HuH-7 (cell line): ENCODE results near the gene DOC2B.

Experiments used
- DNase-seq: peaks from one replicate; pipeline ENCODE4 v3.0.0; 2011; ENCODE audit warnings: low spot score

DOC2B gene

GRCh38 chr17:162689-163088, 18.8 kb downstream of the DOC2B start:
- DNase-seq = no peak

GRCh38 chr17:161481-161880, 20.0 kb downstream of the DOC2B start:
- DNase-seq = no peak

GRCh38 chr17:160336-160735, 21.1 kb downstream of the DOC2B start:
- DNase-seq = no peak

DNA sequence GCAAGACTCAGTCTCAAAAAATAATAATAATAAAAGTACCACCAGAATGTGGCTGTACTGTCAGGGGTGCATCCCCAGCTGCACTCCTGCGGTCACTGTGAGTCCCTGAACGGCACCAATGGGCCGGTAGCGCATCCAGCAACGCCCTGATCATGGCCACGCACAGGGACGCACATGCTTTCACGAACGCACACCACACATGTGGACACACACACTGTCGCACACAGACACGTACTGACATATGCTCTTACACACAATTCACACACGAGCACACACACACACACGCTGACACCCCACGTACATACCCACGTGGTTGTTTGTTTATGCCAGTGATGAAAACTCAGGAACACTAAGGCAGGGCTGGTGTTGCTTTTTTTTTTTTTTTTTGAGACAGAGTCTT, 21.8 kb downstream of the DOC2B start:
- DNase-seq = no peak

DNA sequence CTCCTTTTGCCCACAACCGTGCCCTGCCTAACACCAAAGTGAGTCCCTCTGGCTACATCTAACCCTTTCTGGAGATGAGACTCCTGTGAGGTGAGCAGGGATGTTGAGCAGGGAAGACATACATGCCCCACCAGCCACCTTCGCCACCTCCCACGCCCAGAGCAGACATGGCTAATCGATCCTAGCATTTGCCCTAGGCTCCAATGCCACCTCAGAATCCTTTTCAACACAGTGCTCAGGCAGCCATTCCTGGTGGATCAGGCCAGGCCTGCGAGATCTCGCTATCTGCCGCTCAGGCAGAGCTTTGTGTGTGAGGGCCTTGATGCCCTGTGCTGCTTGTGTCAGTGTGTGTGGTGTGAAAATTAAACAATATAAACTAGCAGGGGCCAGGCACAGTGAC, 23.1 kb downstream of the DOC2B start:
- DNase-seq = no peak

DNA sequence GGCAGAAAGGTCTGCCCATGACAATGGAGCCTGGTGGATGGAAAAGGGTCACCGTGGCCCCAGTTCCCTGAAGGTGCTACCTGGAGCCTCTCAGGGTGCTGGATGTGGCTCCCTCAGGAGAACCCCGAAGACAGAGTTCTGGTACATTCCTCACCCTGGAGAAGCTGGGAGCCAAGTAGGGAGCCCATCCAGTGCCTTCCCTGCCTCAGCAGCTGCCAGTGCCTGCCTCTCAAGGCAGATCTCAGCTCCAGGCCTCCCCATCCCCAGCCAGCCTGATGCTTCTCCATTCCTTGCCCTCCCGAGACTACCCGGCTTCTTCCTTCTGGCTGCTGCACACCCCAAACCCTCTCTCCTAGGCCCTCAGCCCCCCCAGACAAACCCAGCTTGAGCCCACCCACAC, 23.5 kb downstream of the DOC2B start:
- DNase-seq = no peak

GRCh38 chr17:156946-157345, 24.5 kb downstream of the DOC2B start:
- no peak for DNase-seq

DNA sequence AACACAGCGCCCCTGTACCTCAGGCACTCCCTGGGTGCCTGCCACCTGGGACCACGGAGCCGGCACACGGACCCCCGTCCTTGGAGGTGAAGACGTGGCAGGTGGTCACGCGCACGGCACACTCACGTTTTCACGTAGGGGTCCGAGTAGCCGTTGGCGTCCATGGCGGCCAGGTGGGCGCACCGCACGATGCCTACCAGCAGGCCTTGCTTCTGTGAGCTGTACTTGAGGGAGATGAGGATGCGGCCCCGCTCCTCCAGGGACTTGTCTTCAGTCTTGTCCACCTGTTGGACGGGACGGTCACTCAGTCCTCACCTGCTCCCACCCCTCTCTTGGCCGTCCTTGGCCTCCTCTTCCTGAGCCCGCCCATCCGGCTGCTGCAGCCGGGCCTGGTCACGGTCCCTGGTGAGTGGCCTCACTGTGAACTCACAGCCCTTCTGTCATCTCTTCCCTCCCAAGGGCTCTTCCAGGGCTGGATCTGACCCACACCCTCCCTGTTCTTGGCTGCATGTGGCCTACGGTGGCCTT, 25.3 kb downstream of the DOC2B start:
- DNase-seq = no peak

DNA sequence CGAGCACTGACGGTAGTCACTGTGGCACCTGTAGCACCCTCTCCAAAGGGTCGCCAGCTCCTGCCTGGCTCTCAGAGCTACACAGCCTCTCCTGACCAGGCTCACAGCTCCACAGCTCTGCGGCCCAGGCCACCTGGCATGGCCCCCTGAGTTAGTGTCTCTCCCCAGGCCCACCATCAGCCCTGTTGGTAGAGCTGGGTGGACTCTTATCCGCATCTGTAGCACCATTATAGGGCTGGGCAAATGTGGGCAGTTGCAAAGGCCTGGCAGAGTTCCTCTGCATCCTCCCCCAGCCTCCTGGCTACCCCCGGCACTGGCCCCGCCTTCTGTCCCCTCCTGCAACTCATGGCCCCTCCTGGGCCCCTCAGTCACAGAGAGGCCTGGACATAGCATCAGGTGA, 25.9 kb downstream of the DOC2B start:
- no peak for DNase-seq

DNA sequence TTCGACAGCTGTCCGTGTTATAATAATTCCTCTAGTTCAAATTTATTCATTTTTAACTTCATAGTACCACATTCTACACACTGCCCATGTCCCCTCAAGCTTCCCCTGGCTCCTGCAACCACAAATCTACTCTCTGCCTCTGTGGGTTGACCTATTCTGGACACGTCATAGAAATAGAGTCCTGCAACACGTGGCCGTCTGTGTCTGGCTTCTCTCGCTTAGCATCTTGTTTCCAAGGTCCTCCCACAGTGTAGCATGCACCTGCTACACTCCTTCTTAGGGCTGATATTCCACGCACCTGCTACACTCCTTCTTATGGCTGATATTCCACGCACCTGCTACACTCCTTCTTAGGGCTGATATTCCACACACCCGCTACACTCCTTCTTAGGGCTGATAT, 27.6 kb downstream of the DOC2B start:
- DNase-seq = no peak

GRCh38 chr17:152860-153420, 28.5 kb downstream of the DOC2B start:
- no peak for DNase-seq

- no peak for DNase-seq
Measured at GRCh38 chr17:151886-152859, 29.3 kb downstream of the DOC2B start.

- no peak for DNase-seq
Measured at GRCh38 chr17:151004-151403, 30.4 kb downstream of the DOC2B start.

DNA sequence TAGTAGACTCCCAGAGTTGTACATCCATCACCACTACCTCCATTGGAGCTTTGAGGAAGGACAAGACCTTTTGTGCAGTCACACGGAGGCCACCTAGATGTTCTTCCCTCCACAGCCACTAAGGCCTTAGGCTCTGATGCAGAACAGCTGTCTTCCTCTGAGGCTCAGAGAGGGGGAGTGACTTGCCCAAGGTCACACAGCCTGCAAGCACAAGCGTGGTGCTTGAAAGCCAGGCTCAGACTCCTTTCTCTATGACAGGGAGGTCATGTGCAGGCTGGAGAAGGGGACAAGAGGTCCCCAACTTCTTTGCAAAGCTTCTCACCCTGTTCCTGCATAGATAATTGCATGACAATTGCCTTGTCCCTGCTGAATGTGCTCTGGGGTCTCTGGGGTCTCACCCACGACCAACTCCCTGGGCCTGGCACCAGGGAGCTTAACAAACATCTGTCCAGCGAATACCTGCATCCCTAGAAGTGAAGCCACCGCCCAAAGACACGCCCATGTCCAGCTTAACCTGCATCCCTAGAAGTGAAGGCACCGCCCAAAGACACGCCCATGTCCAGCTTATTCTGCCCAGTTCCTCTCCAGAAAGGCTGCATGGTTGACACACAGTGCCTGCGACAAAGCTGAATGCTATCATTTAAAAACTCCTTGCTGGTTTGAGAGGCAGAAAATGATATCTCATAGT, 31.4 kb downstream of the DOC2B start:
- DNase-seq = no peak

GRCh38 chr17:149231-149630, 32.2 kb downstream of the DOC2B start:
- DNase-seq = no peak

- no peak for DNase-seq
Measured at GRCh38 chr17:148757-149156, 32.7 kb downstream of the DOC2B start.

DNA sequence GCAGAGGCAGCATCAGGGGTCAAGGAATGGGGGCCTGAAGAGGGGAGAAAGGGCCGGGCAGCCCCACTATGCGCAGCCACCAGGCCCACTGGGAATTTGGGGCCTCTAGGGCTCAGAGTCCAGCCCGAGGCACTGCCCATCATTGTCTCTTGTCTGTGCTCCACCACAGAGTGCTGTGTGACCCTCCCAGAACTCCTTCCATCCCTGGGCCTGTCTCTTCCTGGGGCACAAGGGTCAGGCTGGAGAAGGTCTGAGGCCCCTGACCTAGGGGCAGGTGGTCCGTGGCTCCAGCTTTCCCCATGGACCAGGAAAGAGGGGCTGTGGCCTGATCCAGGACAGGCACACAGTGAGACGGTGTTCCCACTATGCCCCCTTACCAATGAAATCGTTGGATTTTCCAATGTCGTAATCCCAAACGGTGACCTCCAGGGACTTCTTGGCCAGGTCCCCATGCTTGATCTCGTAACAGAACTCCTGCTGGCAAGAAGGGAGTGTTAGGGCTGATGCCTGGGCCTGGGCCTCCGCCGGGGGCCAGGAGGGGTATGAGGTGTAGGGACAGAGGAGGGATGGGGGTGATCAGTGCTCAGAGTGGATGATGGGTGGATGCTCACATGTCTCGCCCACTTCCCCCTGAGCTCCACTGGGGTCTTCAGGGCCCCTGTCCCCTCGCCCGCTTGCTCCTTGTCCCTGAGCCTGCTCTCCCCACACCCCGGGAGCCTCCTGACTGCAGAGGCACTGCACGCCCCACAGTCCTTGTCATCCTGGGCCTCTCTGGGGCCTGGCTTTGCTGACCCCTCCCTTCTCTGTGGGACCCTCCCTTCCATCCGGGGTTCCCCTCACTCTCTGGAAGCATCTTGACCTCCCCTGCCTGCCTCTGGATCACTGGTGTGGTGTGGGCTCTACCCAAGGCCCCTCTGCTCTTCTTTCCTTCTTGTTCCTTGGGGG, 33.4 kb downstream of the DOC2B start:
- no peak for DNase-seq

DNA sequence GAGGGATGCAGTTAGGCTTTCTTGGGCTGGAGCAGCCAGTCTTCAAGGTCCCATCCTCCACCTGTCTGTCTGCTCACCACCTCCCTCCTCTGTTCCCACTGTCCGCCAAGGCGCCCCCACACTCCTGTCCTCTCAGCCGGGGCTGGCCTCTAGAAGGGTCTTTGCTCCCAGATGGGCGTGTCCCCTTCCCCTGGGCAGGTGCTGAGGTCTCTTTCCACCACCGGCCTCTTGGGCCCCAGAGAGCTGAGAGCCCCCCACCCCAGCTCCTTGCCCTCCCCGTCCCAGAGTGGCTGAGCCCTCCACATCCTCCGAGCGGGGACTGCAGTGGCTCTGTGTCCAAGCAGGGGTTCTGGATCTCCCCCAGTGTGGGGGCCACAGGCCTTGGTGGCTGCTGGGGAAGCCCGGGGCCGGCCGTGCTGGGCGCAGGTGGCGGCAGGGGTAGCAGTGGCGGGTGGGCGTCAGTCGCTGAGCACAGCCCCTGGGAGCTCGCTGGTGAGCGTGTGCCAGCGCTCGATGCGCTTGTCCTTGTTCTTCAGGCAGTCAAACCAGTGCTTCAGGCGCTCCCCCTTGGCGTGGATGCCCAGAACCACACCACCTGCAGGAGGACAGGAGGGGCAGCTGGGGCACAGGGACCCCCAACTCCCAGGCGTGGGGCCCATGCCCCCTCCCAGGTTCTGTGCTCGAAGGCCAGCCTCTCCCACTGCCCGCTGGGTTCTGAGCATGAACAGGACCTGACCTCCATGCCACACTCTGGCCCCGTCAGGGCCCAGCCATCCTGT, 34.3 kb downstream of the DOC2B start:
- DNase-seq = no peak

- DNase-seq = no peak
Measured at GRCh38 chr17:146546-146945, 34.9 kb downstream of the DOC2B start.

DNA sequence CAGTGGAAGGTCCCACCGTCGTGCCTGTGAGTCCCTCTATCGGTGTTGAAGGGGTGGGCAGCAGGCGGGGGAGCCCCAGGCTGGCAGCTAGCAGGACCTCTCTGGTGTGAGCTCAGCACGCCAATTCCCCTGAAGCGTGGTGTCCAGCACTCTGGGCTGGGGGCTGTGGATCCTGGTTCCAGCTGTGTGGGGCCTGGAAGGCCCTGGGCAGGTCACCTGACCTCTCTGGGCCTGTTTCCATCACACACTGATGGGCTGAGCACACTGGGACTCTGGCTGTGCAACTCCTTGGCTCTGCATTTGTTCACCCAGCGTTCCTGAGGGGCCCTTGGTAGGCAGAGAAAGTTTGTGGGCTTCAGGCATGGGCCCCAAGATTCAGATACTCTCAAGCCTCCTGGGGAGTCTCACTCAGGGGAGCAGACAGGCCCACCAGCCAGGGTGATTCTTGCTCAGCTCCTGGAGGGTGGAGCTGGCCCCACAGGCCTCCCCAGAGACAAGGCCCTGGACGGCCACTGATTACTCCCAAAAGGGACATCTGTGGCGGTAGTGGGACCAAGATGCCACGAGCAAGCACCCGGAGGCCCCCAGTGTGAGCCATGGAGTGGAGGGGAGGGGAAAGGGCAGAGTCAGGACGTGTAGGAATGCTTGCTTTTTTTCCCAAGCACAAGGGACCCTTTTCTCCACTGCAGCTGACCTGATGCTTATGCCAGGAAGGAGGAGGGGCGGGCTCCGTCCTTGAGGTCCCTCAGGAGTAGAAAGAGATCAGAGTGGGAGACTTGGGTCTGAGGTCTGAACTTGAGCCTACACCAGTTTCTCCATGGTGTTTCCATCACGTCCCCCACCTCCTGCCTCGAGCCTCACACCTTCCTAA, 35.5 kb downstream of the DOC2B start:
- no peak for DNase-seq
